ENCODE results near the gene IQCE.
A peak's percentile ranks its signal among the peaks of the same experiment; 100 is the strongest.
"Not testable (repeated sequence)": the region's sequence is repeated elsewhere in the genome, so short reads cannot be mapped to it uniquely, and the experiment has no call there.

The IQCE gene

GRCh38 chr7:2575733-2576340 lies 17.1 kb downstream of the IQCE start:
- DNase-seq (ENCODE audit: low spot score) (no peak), FAIRE-seq (peak; percentile 88)

GRCh38 chr7:2576742-2577491 lies 18.1 kb downstream of the IQCE start:
- no peak for FAIRE-seq
- no peak for DNase-seq (ENCODE audit: low spot score)

GRCh38 chr7:2577914-2578680 lies 19.3 kb downstream of the IQCE start:
- DNase-seq (ENCODE audit: low spot score) (no peak), FAIRE-seq (peak; percentile 100)

- FAIRE-seq (no peak), DNase-seq (ENCODE audit: low spot score) (no peak)
These were observed 21.9 kb downstream of the IQCE start for GRCh38 chr7:2580636-2581035.

GRCh38 chr7:2582006-2582735 lies 23.4 kb downstream of the IQCE start:
- DNase-seq (ENCODE audit: low spot score): no peak
- FAIRE-seq: peak; percentile 85

- DNase-seq (ENCODE audit: low spot score) (no peak), FAIRE-seq (peak; percentile 91)
These were observed 25.2 kb downstream of the IQCE start for GRCh38 chr7:2583798-2584580.

GRCh38 chr7:2585446-2585845 lies 26.7 kb downstream of the IQCE start:
- DNase-seq (ENCODE audit: low spot score): no peak

GRCh38 chr7:2586326-2587020 lies 27.7 kb downstream of the IQCE start:
- FAIRE-seq (peak; percentile 65), DNase-seq (ENCODE audit: low spot score) (no peak)

More at GRCh38 chr7:2585446-2585845, 26.7 kb downstream of the IQCE start:
- peak; percentile 83 for FAIRE-seq

GRCh38 chr7:2587134-2587533 lies 28.4 kb downstream of the IQCE start:
- DNase-seq (ENCODE audit: low spot score) (no peak), FAIRE-seq (no peak)

- FAIRE-seq (peak; percentile 87), DNase-seq (ENCODE audit: low spot score) (no peak)
These were observed 29.0 kb downstream of the IQCE start for GRCh38 chr7:2587778-2588177.

- DNase-seq (ENCODE audit: low spot score) (no peak), FAIRE-seq (peak; percentile 73)
These were observed 30.6 kb downstream of the IQCE start for GRCh38 chr7:2589341-2589740.

GRCh38 chr7:2589941-2590340 lies 31.2 kb downstream of the IQCE start:
- DNase-seq (ENCODE audit: low spot score): not testable (repeated sequence)
- FAIRE-seq: peak; percentile 89

- no peak for FAIRE-seq
These were observed 33.6 kb downstream of the IQCE start for GRCh38 chr7:2592375-2592865.

GRCh38 chr7:2593036-2593727 lies 34.4 kb downstream of the IQCE start:
- FAIRE-seq: peak; percentile 66

More at GRCh38 chr7:2592375-2592865, 33.6 kb downstream of the IQCE start:
- no peak for DNase-seq (ENCODE audit: low spot score)

GRCh38 chr7:2594599-2594998 lies 35.8 kb downstream of the IQCE start:
- DNase-seq (ENCODE audit: low spot score): no peak
- peak; percentile 5 for FAIRE-seq

More at GRCh38 chr7:2593036-2593727, 34.4 kb downstream of the IQCE start:
- DNase-seq (ENCODE audit: low spot score): no peak

- FAIRE-seq: no peak
- DNase-seq (ENCODE audit: low spot score): no peak
These were observed 36.6 kb downstream of the IQCE start for GRCh38 chr7:2595258-2595860.

- FAIRE-seq (peak; percentile 48), DNase-seq (ENCODE audit: low spot score) (no peak)
These were observed 37.9 kb downstream of the IQCE start for GRCh38 chr7:2596464-2597272.

- DNase-seq (ENCODE audit: low spot score): no peak
- peak; percentile 30 for FAIRE-seq
These were observed 38.5 kb downstream of the IQCE start for GRCh38 chr7:2597273-2597640.

Measured in urothelium cell line (cell line).